ENCODE results near the gene PCCA. TPM values are rescaled to one million over a fixed set of nuclear protein-coding genes. Genes with fewer than 3 reads are reported as not detected.

The PCCA gene
- total RNA-seq, 2 experiments from 2014 or later, result 7.9 to 8.2 TPM

- ChIA-PET POLR2A (no interaction called here), CTCF (no interaction called here)
- Mint-ChIP-seq H3K27me3 (no peaks in the 10 kb centered on the region), H3K9me3 (no peaks in the 10 kb centered on the region), H3K27ac (no peak overlapping the region), H3K4me1 (ENCODE audit: low read depth) (no peaks in the 10 kb centered on the region), H3K36me3 (no peaks in the 10 kb centered on the region), H3K4me3 (no peak overlapping the region)
- DNase-seq, result no peak
- intact Hi-C loops (cut with micrococcal nuclease), result no loop called here
These were observed 260.7 kb downstream of the PCCA start for GRCh38 chr13:100349594-100349993.

- no peak overlapping the region for H3K27ac Mint-ChIP-seq
- POLR2A ChIA-PET, result no interaction called here
- H3K9me3 Mint-ChIP-seq, result no peaks in the 10 kb centered on the region
- H3K27me3 Mint-ChIP-seq, result no peaks in the 10 kb centered on the region
- DNase-seq, result no peak
- H3K36me3 Mint-ChIP-seq, result no peaks in the 10 kb centered on the region
- no peaks in the 10 kb centered on the region for H3K4me1 Mint-ChIP-seq (ENCODE audit: low read depth)
- intact Hi-C loops (cut with micrococcal nuclease), result no loop called here
- CTCF ChIA-PET, result no interaction called here
- no peak overlapping the region for H3K4me3 Mint-ChIP-seq
These were observed 261.7 kb downstream of the PCCA start for GRCh38 chr13:100350601-100351000.

- no peaks in the 10 kb centered on the region for H3K9me3 Mint-ChIP-seq
- CTCF ChIA-PET, result no interaction called here
- H3K36me3 Mint-ChIP-seq, result no peaks in the 10 kb centered on the region
- H3K4me1 Mint-ChIP-seq (ENCODE audit: low read depth), result no peaks in the 10 kb centered on the region
- H3K27ac Mint-ChIP-seq, result no peak overlapping the region
- H3K27me3 Mint-ChIP-seq, result no peaks in the 10 kb centered on the region
- no peak overlapping the region for H3K4me3 Mint-ChIP-seq
- DNase-seq, result no peak
- intact Hi-C loops (cut with micrococcal nuclease), result no loop called here
- POLR2A ChIA-PET, result no interaction called here
These were observed 267.5 kb downstream of the PCCA start for GRCh38 chr13:100356426-100356825.

- H3K9me3 Mint-ChIP-seq, result no peaks in the 10 kb centered on the region
- H3K36me3 Mint-ChIP-seq, result no peaks in the 10 kb centered on the region
- no peaks in the 10 kb centered on the region for H3K27me3 Mint-ChIP-seq
- intact Hi-C loops (cut with micrococcal nuclease), result no loop called here
- CTCF ChIA-PET, result no interaction called here
- H3K4me1 Mint-ChIP-seq (ENCODE audit: low read depth), result no peaks in the 10 kb centered on the region
- DNase-seq, result no peak
- H3K4me3 Mint-ChIP-seq, result no peak overlapping the region
- POLR2A ChIA-PET, result no interaction called here
- no peak overlapping the region for H3K27ac Mint-ChIP-seq
These were observed 268.0 kb downstream of the PCCA start for GRCh38 chr13:100356889-100357288.

GRCh38 chr13:100357764-100358163 lies 268.9 kb downstream of the PCCA start:
- H3K4me1 Mint-ChIP-seq (ENCODE audit: low read depth), result no peaks in the 10 kb centered on the region
- H3K27ac Mint-ChIP-seq, result no peak overlapping the region
- no peaks in the 10 kb centered on the region for H3K27me3 Mint-ChIP-seq
- no peak for DNase-seq
- POLR2A ChIA-PET, result no interaction called here
- no peaks in the 10 kb centered on the region for H3K36me3 Mint-ChIP-seq
- H3K4me3 Mint-ChIP-seq, result no peak overlapping the region
- no peaks in the 10 kb centered on the region for H3K9me3 Mint-ChIP-seq
- intact Hi-C loops (cut with micrococcal nuclease), result no loop called here
- CTCF ChIA-PET, result no interaction called here

GRCh38 chr13:100361504-100361903 lies 272.6 kb downstream of the PCCA start:
- H3K27me3 Mint-ChIP-seq, result no peaks in the 10 kb centered on the region
- no peaks in the 10 kb centered on the region for H3K36me3 Mint-ChIP-seq
- no peak overlapping the region for H3K4me3 Mint-ChIP-seq
- H3K9me3 Mint-ChIP-seq, result no peaks in the 10 kb centered on the region
- intact Hi-C loops (cut with micrococcal nuclease), result no loop called here
- DNase-seq, result no peak
- POLR2A ChIA-PET, result no interaction called here
- H3K27ac Mint-ChIP-seq, result no peak overlapping the region
- peaks cover 6% of the 10 kb centered on the region for H3K4me1 Mint-ChIP-seq (ENCODE audit: low read depth)
- CTCF ChIA-PET, result interaction anchor here (1.3 kb wide), 1 partner anchor 153 kb away, joined by 4 read pairs; no protein-coding TSS in a partner anchor

- Mint-ChIP-seq H3K27me3 (no peaks in the 10 kb centered on the region), H3K36me3 (no peaks in the 10 kb centered on the region), H3K27ac (no peak overlapping the region), H3K9me3 (no peaks in the 10 kb centered on the region), H3K4me3 (no peak overlapping the region), H3K4me1 (ENCODE audit: low read depth) (peaks cover 6% of the 10 kb centered on the region)
- CTCF ChIA-PET, result no interaction called here
- POLR2A ChIA-PET, result no interaction called here
- intact Hi-C loops (cut with micrococcal nuclease), result no loop called here
- no peak for DNase-seq
These were observed 273.5 kb downstream of the PCCA start for GRCh38 chr13:100362371-100362770.

- no peak for DNase-seq
- no peak overlapping the region for H3K27ac Mint-ChIP-seq
- H3K27me3 Mint-ChIP-seq, result no peaks in the 10 kb centered on the region
- ChIA-PET CTCF (no interaction called here), POLR2A (no interaction called here)
- no peaks in the 10 kb centered on the region for H3K36me3 Mint-ChIP-seq
- peaks cover 6% of the 10 kb centered on the region for H3K4me1 Mint-ChIP-seq (ENCODE audit: low read depth)
- H3K4me3 Mint-ChIP-seq, result no peak overlapping the region
- no peaks in the 10 kb centered on the region for H3K9me3 Mint-ChIP-seq
- intact Hi-C loops (cut with micrococcal nuclease), result no loop called here
These were observed 273.9 kb downstream of the PCCA start for GRCh38 chr13:100362781-100363180.

GRCh38 chr13:100363285-100363711 lies 274.4 kb downstream of the PCCA start:
- Mint-ChIP-seq H3K36me3 (no peaks in the 10 kb centered on the region), H3K27ac (no peak overlapping the region), H3K4me3 (no peak overlapping the region), H3K4me1 (ENCODE audit: low read depth) (peaks cover 6% of the 10 kb centered on the region), H3K27me3 (no peaks in the 10 kb centered on the region), H3K9me3 (no peaks in the 10 kb centered on the region)
- DNase-seq, result no peak
- CTCF ChIA-PET, result no interaction called here
- POLR2A ChIA-PET, result no interaction called here
- intact Hi-C loops (cut with micrococcal nuclease), result no loop called here

- POLR2A ChIA-PET, result no interaction called here
These were observed 275.0 kb downstream of the PCCA start for GRCh38 chr13:100363874-100364273.

GRCh38 chr13:100364591-100364990 lies 275.7 kb downstream of the PCCA start:
- Mint-ChIP-seq H3K36me3 (peaks cover 3% of the 10 kb centered on the region), H3K4me1 (ENCODE audit: low read depth) (peaks cover 11% of the 10 kb centered on the region), H3K9me3 (no peaks in the 10 kb centered on the region), H3K27ac (no peak overlapping the region), H3K4me3 (no peak overlapping the region), H3K27me3 (no peaks in the 10 kb centered on the region)
- ChIA-PET CTCF (interaction anchor here (0.6 kb wide), 1 partner anchor 96 kb away, joined by 3 read pairs; no protein-coding TSS in a partner anchor), POLR2A (no interaction called here)
- intact Hi-C loops (cut with micrococcal nuclease), result no loop called here
- no peak for DNase-seq

More at GRCh38 chr13:100363874-100364273, 275.0 kb downstream of the PCCA start:
- no peaks in the 10 kb centered on the region for H3K36me3 Mint-ChIP-seq
- peaks cover 6% of the 10 kb centered on the region for H3K4me1 Mint-ChIP-seq (ENCODE audit: low read depth)
- no peak for DNase-seq
- H3K27ac Mint-ChIP-seq, result no peak overlapping the region
- CTCF ChIA-PET, result interaction anchor here (0.6 kb wide), 1 partner anchor 97 kb away, joined by 3 read pairs; no protein-coding TSS in a partner anchor
- no peak overlapping the region for H3K4me3 Mint-ChIP-seq
- no peaks in the 10 kb centered on the region for H3K9me3 Mint-ChIP-seq
- intact Hi-C loops (cut with micrococcal nuclease), result no loop called here
- no peaks in the 10 kb centered on the region for H3K27me3 Mint-ChIP-seq

GRCh38 chr13:100365680-100366079 lies 276.8 kb downstream of the PCCA start:
- no peak overlapping the region for H3K4me3 Mint-ChIP-seq
- intact Hi-C loops (cut with micrococcal nuclease), result no loop called here
- CTCF ChIA-PET, result interaction anchor here (1.0 kb wide), 1 partner anchor 149 kb away, joined by 3 read pairs; no protein-coding TSS in a partner anchor
- DNase-seq, result peak; percentile 25
- peaks cover 15% of the 10 kb centered on the region for H3K4me1 Mint-ChIP-seq (ENCODE audit: low read depth)
- H3K27me3 Mint-ChIP-seq, result no peaks in the 10 kb centered on the region
- no peak overlapping the region for H3K27ac Mint-ChIP-seq
- no peaks in the 10 kb centered on the region for H3K9me3 Mint-ChIP-seq
- POLR2A ChIA-PET, result no interaction called here
- H3K36me3 Mint-ChIP-seq, result peaks cover 7% of the 10 kb centered on the region

GRCh38 chr13:100378533-100378932 lies 289.6 kb downstream of the PCCA start:
- ChIA-PET POLR2A (no interaction called here), CTCF (no interaction called here)
- Mint-ChIP-seq H3K36me3 (peaks cover 28% of the 10 kb centered on the region), H3K9me3 (peaks cover 36% of the 10 kb centered on the region), H3K27me3 (no peaks in the 10 kb centered on the region), H3K4me1 (ENCODE audit: low read depth) (no peaks in the 10 kb centered on the region), H3K27ac (no peak overlapping the region), H3K4me3 (no peak overlapping the region)
- intact Hi-C loops (cut with micrococcal nuclease), result no loop called here
- no peak for DNase-seq

Measured in activated CD4-positive, alpha-beta memory T cell treated with anti-CD3 and anti-CD28 coated beads for 36 hours (primary cell).